HepG2 (cell line): ENCODE results near the gene SLC16A4.

Experiments used
- HHEX ChIP-seq: IDR thresholded peaks from 2 replicates; pipeline ENCODE4 v1.6.1; 2016; ENCODE audit warnings: control low read depth
- HMG20B ChIP-seq: conservative IDR thresholded peaks from 2 replicates; pipeline ENCODE4 v1.6.1; 2016; ENCODE audit warnings: missing genetic modification reagents, missing compliant biosample characterization
- IKZF1 ChIP-seq: fragments of 450-650 bp; IDR thresholded peaks from 2 replicates; pipeline ENCODE4 v1.7.1; 2016
- POLR2A ChIP-seq, 2 experiments: IDR thresholded peaks; 2 replicates each; pipeline ENCODE4 v1.6.1; 2011; ENCODE audit warnings: low read depth in 2 of 2, low read length in 2 of 2, mild to moderate bottlenecking in 1 of 2, moderate library complexity in 1 of 2; ENCODE audit not compliant: insufficient read depth in 1 of 2
- YY1 ChIP-seq: IDR thresholded peaks from 2 replicates; pipeline ENCODE4 v1.6.1; 2011; ENCODE audit warnings: low read length, low read depth, moderate library complexity, mild to moderate bottlenecking; ENCODE audit not compliant: insufficient read depth, insufficient replicate concordance
- TF ChIP-seq, protein P1 (sequence below): conservative IDR thresholded peaks from 2 replicates; pipeline ENCODE4 v1.6.1; 2018; ENCODE audit warnings: missing genetic modification reagents

DNA sequence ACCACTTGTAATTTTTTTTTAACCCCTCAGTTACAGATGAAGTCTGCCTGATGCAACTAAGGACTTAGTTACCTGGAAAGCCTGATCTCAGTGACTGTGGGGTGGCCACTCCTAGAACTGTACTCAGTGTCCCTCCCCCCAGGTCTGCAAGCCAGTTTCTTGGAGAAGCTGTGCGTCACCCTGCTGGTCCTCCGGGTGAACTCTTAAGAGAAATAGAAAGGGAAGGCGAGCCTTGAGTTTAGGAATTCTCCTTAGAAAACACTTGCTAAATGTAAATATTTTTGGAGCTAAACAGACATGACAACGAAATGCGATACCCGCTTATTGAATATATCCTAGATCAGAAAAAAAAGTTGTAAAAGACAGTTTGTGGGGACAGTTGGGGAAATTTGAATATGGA lies 730 bp downstream of the SLC16A4 start:
- TF ChIP-seq, protein P1, sequence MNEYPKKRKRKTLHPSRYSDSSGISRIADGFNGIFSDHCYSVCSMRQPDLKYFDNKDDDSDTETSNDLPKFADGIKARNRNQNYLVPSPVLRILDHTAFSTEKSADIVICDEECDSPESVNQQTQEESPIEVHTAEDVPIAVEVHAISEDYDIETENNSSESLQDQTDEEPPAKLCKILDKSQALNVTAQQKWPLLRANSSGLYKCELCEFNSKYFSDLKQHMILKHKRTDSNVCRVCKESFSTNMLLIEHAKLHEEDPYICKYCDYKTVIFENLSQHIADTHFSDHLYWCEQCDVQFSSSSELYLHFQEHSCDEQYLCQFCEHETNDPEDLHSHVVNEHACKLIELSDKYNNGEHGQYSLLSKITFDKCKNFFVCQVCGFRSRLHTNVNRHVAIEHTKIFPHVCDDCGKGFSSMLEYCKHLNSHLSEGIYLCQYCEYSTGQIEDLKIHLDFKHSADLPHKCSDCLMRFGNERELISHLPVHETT, result no peak
- no peak for TF ChIP-seq YY1
- no peak for TF ChIP-seq POLR2A (IDR thresholded peaks at IDR 0.05; ENCODE audit: insufficient read depth in 1 of 2, low read depth in 2 of 2, low read length in 2 of 2)
- TF ChIP-seq HHEX (CRISPR knock-in tag), result no peak
- no peak for TF ChIP-seq IKZF1
- TF ChIP-seq HMG20B, result no peak
